ENCODE results near the gene USE1.
"Not testable (repeated sequence)": the region's sequence is repeated elsewhere in the genome, so short reads cannot be mapped to it uniquely, and the experiment has no call there.

USE1 gene

DNA sequence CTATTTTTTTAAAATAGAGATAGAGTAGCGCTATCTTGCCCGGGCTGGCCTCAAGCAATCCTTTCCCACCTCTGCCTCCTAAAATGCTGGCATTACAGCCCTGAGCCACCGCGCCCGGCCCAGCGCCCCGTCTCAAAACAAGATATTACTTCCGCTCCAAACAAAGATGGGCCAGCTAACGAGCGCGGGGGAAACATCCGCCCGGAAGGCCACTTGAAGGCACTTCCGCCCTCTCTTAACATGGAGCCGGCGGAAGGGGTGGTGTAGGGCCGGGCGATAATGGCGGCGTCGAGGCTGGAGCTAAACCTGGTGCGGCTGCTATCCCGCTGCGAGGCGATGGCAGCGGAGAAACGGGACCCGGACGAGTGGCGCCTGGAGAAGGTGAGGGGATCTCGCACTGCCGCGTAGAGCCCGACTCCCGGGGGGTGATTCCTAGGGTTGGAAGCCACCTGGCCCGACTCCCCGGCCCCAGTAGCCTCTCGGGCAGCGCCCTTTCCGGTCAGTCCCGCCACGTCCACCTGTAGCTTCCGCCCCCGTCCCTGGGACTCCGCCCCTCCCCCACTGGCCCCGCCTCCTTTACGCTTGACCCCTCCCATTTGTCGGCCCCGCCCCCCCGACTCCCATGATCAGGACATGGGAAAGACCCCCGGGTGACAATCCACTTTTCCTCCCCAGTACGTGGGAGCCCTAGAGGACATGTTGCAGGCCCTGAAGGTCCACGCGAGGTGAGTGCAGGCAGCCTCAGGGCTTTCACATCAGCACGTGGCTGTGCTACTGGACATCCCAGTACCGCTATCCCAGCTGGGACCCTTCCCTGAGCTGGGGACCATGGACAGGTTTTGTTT is at the start of gene USE1:
USE1 (plus strand) TSS at position 231 of the 845 bp plus-strand sequence; CDS start at position 280, 49 bp downstream.
- DNase-seq: peak; percentile 98

- no peak for DNase-seq
Observed at GRCh38 chr19:17165715-17166114, 49.4 kb upstream of the USE1 start.

DNA sequence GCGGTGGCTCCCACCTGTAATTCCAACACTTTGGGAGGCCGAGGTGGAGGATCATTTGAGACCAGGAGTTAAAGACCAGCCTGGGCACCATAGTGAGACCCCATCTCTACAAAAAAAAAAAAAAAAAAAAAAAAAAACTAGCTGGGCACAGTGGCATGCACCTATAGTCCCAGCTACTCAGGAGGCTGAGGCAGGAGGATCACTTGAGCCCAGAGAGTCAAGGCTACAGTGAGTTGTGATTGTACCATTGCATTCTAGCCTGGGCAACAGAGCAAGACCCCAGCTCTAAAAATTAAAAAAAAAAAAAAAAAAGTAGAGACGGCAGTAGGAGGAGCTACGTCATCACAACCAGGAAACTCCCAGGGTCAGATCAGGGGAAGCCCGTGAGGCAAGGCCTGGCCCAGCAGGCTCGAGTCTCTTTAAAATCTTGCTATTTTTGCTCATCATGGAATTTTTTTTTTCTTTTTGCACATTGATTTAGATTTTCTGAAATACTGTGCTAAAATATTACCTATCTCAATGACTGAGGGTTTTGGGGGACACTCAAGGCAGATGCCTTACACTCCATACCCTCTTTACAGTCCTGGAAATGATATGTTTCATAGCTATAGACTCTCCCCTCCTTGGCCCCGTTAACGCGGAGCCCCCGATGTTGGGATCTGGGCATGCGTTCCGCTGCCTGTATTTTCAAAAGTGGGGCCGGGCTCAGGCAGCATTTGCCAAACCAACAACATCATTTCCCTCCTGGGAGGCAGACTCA is 44.4 kb upstream of the USE1 start:
- DNase-seq: no peak

DNA sequence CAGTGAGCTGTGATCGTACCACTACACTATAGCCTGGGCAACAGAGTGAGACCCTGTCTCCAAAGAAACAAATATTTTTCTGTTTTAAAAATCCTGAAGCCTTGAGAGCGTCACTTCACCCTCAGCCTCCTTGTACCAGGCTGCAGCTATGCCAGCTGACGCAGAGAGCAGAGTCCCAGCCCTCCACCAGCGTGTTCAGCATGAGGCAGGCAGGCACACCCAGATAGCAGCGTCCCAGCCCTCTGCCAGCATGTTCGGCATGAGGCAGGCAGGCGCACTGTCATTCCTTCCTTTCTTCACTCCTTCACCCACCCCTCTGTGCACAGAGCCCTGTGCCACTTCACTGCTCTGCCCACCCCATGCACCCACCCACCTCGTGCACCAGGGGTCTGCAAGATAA is 43.3 kb upstream of the USE1 start:
- DNase-seq: no peak

DNA sequence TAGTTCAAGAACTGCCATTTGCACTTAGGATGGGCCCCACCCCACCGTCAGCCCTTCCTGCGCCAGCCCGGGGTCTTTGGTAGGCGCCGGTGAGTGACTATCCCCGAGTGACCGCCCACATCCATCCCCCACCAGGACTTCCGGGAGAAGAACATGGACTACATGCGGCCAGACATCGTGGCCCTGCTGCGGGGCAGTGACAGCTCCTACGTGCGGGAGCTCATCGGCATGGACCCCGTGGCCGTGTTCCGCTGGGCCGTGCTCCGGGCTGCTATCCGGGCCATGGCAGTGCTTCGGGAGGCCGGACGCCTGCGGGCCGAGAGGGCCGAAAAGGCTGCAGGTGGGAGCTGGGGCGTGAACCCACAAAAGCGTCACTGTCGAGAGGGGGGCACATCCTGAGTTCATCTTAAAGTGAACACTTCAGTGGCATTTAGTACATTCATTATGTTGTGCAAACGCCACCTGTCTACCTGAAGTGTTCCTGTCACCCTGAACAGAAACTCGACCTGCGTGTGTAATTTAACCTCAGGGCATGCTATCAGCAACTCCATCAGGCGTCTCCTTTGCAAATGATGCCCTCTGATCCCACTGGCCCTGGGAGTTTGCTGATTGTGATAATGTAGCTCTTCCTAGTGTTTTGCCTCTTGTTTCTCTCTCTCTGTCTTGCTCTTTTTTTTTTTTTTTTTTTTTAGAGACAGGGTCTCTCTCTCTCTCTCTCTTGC is 42.4 kb upstream of the USE1 start:
- DNase-seq: no peak

GRCh38 chr19:17178291-17178690 is 36.9 kb upstream of the USE1 start:
- DNase-seq: no peak

GRCh38 chr19:17180997-17181702 is 34.0 kb upstream of the USE1 start:
- no peak for DNase-seq

DNA sequence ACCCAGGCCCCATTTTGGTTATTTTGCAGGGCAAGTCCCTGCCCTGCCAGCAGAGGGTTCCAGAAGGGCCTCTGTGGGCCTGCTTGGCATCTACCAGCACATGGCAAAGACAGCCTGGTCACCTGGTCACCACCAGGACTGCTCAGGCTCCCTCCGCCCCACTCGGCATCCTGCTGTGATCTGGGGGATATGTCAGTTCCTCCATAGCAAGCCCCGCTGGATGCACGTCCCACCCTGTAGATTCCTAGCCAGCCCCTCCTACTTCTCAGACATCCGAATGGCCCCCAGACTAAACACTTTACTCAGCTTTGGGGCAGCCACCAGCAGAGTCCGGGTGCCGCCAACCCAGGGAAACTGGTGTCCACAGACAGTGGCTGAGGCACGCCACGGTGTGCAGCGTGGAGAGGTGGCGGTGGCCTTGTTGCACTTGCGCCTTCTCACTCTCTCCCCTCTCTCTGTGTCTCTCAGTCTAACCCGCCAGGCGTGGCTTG is 31.8 kb upstream of the USE1 start:
- DNase-seq: no peak

- DNase-seq: no peak
Observed at GRCh38 chr19:17183858-17184321, 31.3 kb upstream of the USE1 start.

GRCh38 chr19:17184371-17184841 is 30.8 kb upstream of the USE1 start:
- DNase-seq: no peak

DNA sequence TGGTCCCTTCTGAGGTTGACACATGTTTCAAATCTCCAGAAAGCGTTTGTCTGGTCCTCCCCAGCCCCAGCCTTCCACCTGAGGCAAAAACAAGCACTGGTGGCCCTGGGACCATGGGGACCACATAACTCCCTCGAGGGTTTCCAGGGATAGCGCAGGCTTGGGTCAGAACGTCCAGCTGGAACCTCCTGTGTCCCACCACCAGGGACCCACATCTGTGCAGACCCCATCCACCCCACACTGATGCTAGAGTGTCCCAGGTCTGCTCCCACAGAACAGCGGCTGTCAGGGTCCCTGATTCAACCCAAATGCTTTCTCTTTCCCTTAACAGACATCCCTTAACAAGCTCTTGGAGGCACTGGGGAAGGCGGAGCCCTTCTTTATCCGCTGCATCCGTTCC is 29.6 kb upstream of the USE1 start:
- DNase-seq: no peak

- DNase-seq: not testable (repeated sequence)
Observed at GRCh38 chr19:17191736-17192135, 23.4 kb upstream of the USE1 start.

DNA sequence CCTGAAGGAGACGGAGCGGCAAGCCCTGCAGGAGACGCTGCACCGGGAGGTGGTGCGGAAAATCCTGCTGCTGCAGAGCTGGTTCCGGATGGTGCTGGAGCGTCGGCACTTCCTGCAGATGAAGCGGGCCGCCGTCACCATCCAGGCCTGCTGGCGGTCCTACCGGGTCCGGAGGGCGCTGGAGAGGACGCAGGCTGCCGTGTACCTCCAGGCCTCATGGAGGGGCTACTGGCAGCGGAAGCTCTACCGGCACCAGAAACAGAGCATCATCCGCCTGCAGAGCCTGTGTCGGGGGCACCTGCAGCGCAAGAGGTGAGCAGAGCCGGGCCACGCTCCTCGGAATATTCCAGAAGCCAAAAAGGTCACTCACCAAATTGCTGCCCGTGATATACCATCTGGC is 22.4 kb upstream of the USE1 start:
- DNase-seq: no peak

DNA sequence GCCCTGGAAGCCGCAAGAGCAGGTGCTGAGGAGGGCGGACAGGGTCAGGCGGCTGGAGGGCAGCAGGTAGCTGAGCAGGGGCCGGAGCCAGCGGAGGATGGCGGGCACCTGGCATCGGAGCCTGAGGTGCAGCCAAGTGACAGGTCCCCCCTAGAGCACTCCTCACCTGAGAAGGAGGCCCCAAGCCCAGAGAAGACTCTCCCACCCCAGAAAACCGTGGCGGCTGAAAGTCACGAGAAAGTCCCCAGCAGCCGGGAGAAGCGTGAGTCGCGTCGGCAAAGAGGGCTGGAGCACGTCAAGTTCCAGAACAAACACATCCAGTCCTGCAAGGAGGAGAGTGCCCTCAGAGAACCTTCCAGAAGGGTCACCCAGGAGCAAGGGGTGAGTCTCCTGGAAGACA is 20.5 kb upstream of the USE1 start:
- no peak for DNase-seq

GRCh38 chr19:17195106-17195505 is 20.1 kb upstream of the USE1 start:
- no peak for DNase-seq

GRCh38 chr19:17196610-17197009 is 18.5 kb upstream of the USE1 start:
- DNase-seq: no peak

GRCh38 chr19:17197666-17198065 is 17.5 kb upstream of the USE1 start:
- DNase-seq: no peak

DNA sequence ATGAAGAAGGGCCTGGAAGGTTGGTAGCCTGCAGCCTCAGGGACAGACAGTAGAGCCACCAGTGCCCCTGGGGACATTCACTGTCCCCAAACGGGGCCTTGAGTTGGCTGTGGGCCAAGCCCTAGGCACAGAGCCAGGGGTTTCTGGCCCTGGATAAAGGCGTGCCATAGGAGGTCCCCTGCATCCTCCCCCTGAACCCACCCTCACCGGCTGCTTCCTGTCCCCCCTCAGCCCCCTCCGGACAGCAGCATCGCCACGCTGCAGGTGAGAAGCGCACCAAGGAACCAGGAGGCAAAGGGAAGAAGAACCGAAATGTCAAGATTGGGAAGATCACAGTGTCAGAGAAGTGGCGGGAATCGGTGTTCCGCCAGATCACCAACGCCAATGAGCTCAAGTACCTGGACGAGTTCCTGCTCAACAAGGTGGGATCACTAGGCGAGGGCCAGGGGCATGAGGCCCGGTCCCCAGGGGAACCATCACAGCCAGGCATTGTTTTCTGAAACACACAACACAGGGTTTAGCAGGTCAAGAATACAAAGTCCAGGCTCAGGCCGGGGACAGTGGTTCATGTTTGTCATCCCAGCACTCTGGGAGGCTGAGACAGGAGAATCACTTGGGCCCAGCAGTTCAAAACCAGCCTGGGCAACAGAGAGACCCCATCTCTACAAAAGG is 14.6 kb upstream of the USE1 start:
- DNase-seq: peak; percentile 45

DNA sequence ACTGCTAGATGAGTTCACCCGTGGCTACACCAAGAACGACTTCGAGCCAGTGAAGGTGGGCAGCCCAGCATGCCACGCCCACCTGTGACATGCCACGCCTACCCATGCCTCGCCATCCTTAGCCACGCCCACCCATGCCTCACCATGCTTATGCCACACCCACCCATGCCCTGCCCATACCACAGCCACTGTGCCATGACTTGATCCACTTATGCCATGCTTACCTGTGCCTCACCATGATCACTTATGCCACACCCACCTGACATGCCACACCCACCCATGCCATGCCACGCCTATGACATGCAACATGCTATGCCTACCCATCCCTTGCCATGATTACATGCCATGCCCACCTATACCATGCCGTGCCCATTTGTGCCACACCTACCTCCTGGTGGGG is 12.9 kb upstream of the USE1 start:
- no peak for DNase-seq

- DNase-seq: no peak
Observed at GRCh38 chr19:17202713-17203112, 12.4 kb upstream of the USE1 start.

- DNase-seq: peak; percentile 91
Observed at GRCh38 chr19:17205237-17206140, 9.7 kb upstream of the USE1 start.
